ENCODE measurements around the gene FZR1.
A peak's percentile ranks its signal among the peaks of the same experiment; 100 is the strongest.

The FZR1 gene

GRCh38 chr19:3570606-3571011 lies 64.5 kb downstream of the FZR1 start:
- no peak overlapping the region for H3K9ac ChIP-seq (ENCODE audit: insufficient read length)
- H3K27ac ChIP-seq = no peak overlapping the region
- DNase-seq (ENCODE audit: low read depth, low spot score) = no peak

GRCh38 chr19:3572132-3572854 lies 66.2 kb downstream of the FZR1 start:
- Histone ChIP-seq H3K9ac (ENCODE audit: insufficient read length) (no peak overlapping the region), H3K36me3 (ENCODE audit: insufficient read depth, low read length) (peaks cover 25% of the 10 kb centered on the region; the same call in 1 of the 2 replicates), H3K4me3 (peak overlapping the region; percentile 58), H3K27ac (no peak overlapping the region), H3K9me3 (ENCODE audit: low read depth, low read length) (no peaks in the 10 kb centered on the region)
- DNase-seq (ENCODE audit: low read depth, low spot score) = peak; percentile 90
- TF ChIP-seq FOXP2 (optimal IDR thresholded peaks at IDR 0.05; ENCODE audit: control extremely low read depth, extremely low read length, insufficient read depth) = no peak
- TF ChIP-seq EZH2 (IDR thresholded peaks at IDR 0.05) = no peak
- no peak for TF ChIP-seq POLR2AphosphoS5 (IDR thresholded peaks at IDR 0.05; ENCODE audit: borderline replicate concordance, low read depth, low read length)

More at GRCh38 chr19:3570606-3571011, 64.5 kb downstream of the FZR1 start:
- Histone ChIP-seq H3K36me3 (ENCODE audit: insufficient read depth, low read length) (peaks cover 15% of the 10 kb centered on the region; the same call in 1 of the 2 replicates), H3K9me3 (ENCODE audit: low read depth, low read length) (no peaks in the 10 kb centered on the region), H3K4me3 (no peak overlapping the region)
- TF ChIP-seq POLR2AphosphoS5 (IDR thresholded peaks at IDR 0.05; ENCODE audit: borderline replicate concordance, low read depth, low read length) = no peak
- TF ChIP-seq FOXP2 (optimal IDR thresholded peaks at IDR 0.05; ENCODE audit: control extremely low read depth, extremely low read length, insufficient read depth) = no peak
- no peak for TF ChIP-seq EZH2 (IDR thresholded peaks at IDR 0.05)

GRCh38 chr19:3572855-3573161 lies 66.7 kb downstream of the FZR1 start, which contains the start of gene HMG20B:
TSS of gene HMG20B (plus strand) at chr19:3572944. CDS start at chr19:3573310, 366 bp downstream.
- peak within 1 kb of the TSS; percentile 92 for H3K9ac ChIP-seq (ENCODE audit: insufficient read length)
- H3K36me3 ChIP-seq (ENCODE audit: insufficient read depth, low read length) = peaks cover 25% of the 10 kb centered on the region; the same call in 1 of the 2 replicates
- peak within 1 kb of the TSS; percentile 79; the same call in 1 of the 2 replicates for H3K27ac ChIP-seq
- TF ChIP-seq EZH2 (IDR thresholded peaks at IDR 0.05) (no peak), POLR2AphosphoS5 (IDR thresholded peaks at IDR 0.05; ENCODE audit: borderline replicate concordance, low read depth, low read length) (no peak), FOXP2 (optimal IDR thresholded peaks at IDR 0.05; ENCODE audit: control extremely low read depth, extremely low read length, insufficient read depth) (no peak)
- no peak for DNase-seq (ENCODE audit: low read depth, low spot score)
- no peaks in the 10 kb centered on the region for H3K9me3 ChIP-seq (ENCODE audit: low read depth, low read length)
- H3K4me3 ChIP-seq = peak within 1 kb of the TSS; percentile 97

- peaks cover 25% of the 10 kb centered on the region; the same call in 1 of the 2 replicates for H3K36me3 ChIP-seq (ENCODE audit: insufficient read depth, low read length)
- TF ChIP-seq FOXP2 (optimal IDR thresholded peaks at IDR 0.05; ENCODE audit: control extremely low read depth, extremely low read length, insufficient read depth) (no peak), POLR2AphosphoS5 (IDR thresholded peaks at IDR 0.05; ENCODE audit: borderline replicate concordance, low read depth, low read length) (peak; percentile 32; the same call in 1 of the 2 replicates)
- peak overlapping the region; percentile 79; the same call in 1 of the 2 replicates for H3K27ac ChIP-seq
- DNase-seq (ENCODE audit: low read depth, low spot score) = no peak
- peak overlapping the region; percentile 97 for H3K4me3 ChIP-seq
- peak overlapping the region; percentile 92 for H3K9ac ChIP-seq (ENCODE audit: insufficient read length)
- no peaks in the 10 kb centered on the region for H3K9me3 ChIP-seq (ENCODE audit: low read depth, low read length)
These were observed 67.2 kb downstream of the FZR1 start for GRCh38 chr19:3573162-3573857.

GRCh38 chr19:3573858-3574637 lies 67.9 kb downstream of the FZR1 start:
- peak; percentile 79 for DNase-seq (ENCODE audit: low read depth, low spot score)
- H3K27ac ChIP-seq = no peak overlapping the region
- H3K4me3 ChIP-seq = peak overlapping the region; percentile 97
- TF ChIP-seq EZH2 (IDR thresholded peaks at IDR 0.05) = no peak
- no peak for TF ChIP-seq POLR2AphosphoS5 (IDR thresholded peaks at IDR 0.05; ENCODE audit: borderline replicate concordance, low read depth, low read length)
- TF ChIP-seq FOXP2 (optimal IDR thresholded peaks at IDR 0.05; ENCODE audit: control extremely low read depth, extremely low read length, insufficient read depth) = no peak
- no peaks in the 10 kb centered on the region for H3K9me3 ChIP-seq (ENCODE audit: low read depth, low read length)
- H3K36me3 ChIP-seq (ENCODE audit: insufficient read depth, low read length) = peaks cover 25% of the 10 kb centered on the region; the same call in 1 of the 2 replicates
- peak overlapping the region; percentile 92 for H3K9ac ChIP-seq (ENCODE audit: insufficient read length)

- no peak for TF ChIP-seq EZH2 (IDR thresholded peaks at IDR 0.05)
- TF ChIP-seq FOXP2 (optimal IDR thresholded peaks at IDR 0.05; ENCODE audit: control extremely low read depth, extremely low read length, insufficient read depth) = no peak
- no peak for TF ChIP-seq POLR2AphosphoS5 (IDR thresholded peaks at IDR 0.05; ENCODE audit: borderline replicate concordance, low read depth, low read length)
- H3K4me3 ChIP-seq = no peak overlapping the region
- no peak for DNase-seq (ENCODE audit: low read depth, low spot score)
- H3K9ac ChIP-seq (ENCODE audit: insufficient read length) = no peak overlapping the region
- H3K27ac ChIP-seq = no peak overlapping the region
- no peaks in the 10 kb centered on the region for H3K9me3 ChIP-seq (ENCODE audit: low read depth, low read length)
- H3K36me3 ChIP-seq (ENCODE audit: insufficient read depth, low read length) = peaks cover 25% of the 10 kb centered on the region; the same call in 1 of the 2 replicates
These were observed 69.2 kb downstream of the FZR1 start for GRCh38 chr19:3575260-3575741.

- DNase-seq (ENCODE audit: low read depth, low spot score) = no peak
- Histone ChIP-seq H3K9me3 (ENCODE audit: low read depth, low read length) (no peaks in the 10 kb centered on the region), H3K4me3 (no peak overlapping the region), H3K9ac (ENCODE audit: insufficient read length) (no peak overlapping the region), H3K36me3 (ENCODE audit: insufficient read depth, low read length) (peaks cover 25% of the 10 kb centered on the region; the same call in 1 of the 2 replicates), H3K27ac (no peak overlapping the region)
- TF ChIP-seq POLR2AphosphoS5 (IDR thresholded peaks at IDR 0.05; ENCODE audit: borderline replicate concordance, low read depth, low read length) = no peak
- TF ChIP-seq FOXP2 (optimal IDR thresholded peaks at IDR 0.05; ENCODE audit: control extremely low read depth, extremely low read length, insufficient read depth) = no peak
These were observed 70.0 kb downstream of the FZR1 start for GRCh38 chr19:3575949-3576673.
